Neural crest cell (in vitro differentiated cells): ENCODE results near the gene GATM. TPM values are rescaled to one million over a fixed set of nuclear protein-coding genes. Genes with fewer than 3 reads are reported as not detected.

Experiments
- DNase-seq: peaks from one replicate; pipeline ENCODE4 v3.0.0; 2021; ENCODE audit warnings: low read depth, mixed read lengths, low spot score
- H3K27ac Mint-ChIP-seq: one replicate; pipeline ENCODE4 v1.8.0; 2021; ENCODE audit warnings: mild to moderate bottlenecking, mixed read lengths; ENCODE audit not compliant: unreplicated experiment
- H3K27me3 Mint-ChIP-seq: 2 replicates; pipeline ENCODE4 v1.8.0; 2021; ENCODE audit warnings: low read depth, mild to moderate bottlenecking, mixed read lengths
- H3K36me3 Mint-ChIP-seq: 2 replicates; pipeline ENCODE4 v1.8.0; 2021; ENCODE audit warnings: low read depth, mild to moderate bottlenecking, mixed read lengths
- H3K4me1 Mint-ChIP-seq: 2 replicates; pipeline ENCODE4 v1.8.0; 2021; ENCODE audit warnings: mixed read lengths
- H3K4me3 Mint-ChIP-seq: one replicate; pipeline ENCODE4 v1.8.0; 2021; ENCODE audit warnings: mild to moderate bottlenecking, mixed read lengths
- H3K9me3 Mint-ChIP-seq: 2 replicates; pipeline ENCODE4 v1.8.0; 2021; ENCODE audit warnings: mixed read lengths
- CTCF ChIP-seq: fragments of 200-600 bp; sonication (generic); conservative IDR thresholded peaks from 2 replicates; pipeline ENCODE4 v1.5.0; 2021; ENCODE audit warnings: antibody characterized with exemption, mild to moderate bottlenecking
- total RNA-seq: library from RNA; stranded (reverse); gene quantifications from 2 replicates; pipeline ENCODE4 v1.2.1, GENCODE V29; 2021

The GATM gene
- total RNA-seq, 1 donor from 2014 or later, result 9.7 TPM

- DNase-seq, result no peak
- TF ChIP-seq CTCF, result no peak
- no peak overlapping the region for H3K4me3 Mint-ChIP-seq
- no peaks in the 10 kb centered on the region for H3K27me3 Mint-ChIP-seq
- no peak overlapping the region for H3K27ac Mint-ChIP-seq
- H3K9me3 Mint-ChIP-seq, result peaks cover 2% of the 10 kb centered on the region
- no peaks in the 10 kb centered on the region for H3K36me3 Mint-ChIP-seq
- peaks cover 16% of the 10 kb centered on the region for H3K4me1 Mint-ChIP-seq
Measured at GRCh38 chr15:45331972-45332371, 46.4 kb downstream of the GATM start.

DNA sequence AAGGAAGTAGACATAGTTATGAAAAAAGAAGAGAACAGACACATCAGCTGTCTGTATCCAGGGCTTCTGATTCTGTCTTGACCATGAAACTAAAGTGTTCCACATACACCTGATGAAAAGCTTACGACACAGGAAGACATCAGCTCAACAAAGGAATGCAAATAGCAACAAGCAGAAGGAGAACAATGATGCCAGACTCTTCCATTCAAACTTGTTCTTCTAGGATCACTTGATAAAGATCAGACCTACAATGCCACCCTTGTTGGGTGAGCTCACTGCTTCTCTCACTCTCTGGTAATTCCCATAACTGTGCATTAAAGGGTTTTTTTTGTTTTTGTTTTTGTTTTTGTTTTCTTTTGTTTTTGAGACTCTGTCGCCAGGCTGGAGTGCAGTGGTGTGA lies 49.7 kb downstream of the GATM start:
- Mint-ChIP-seq H3K4me3 (no peak overlapping the region), H3K36me3 (no peaks in the 10 kb centered on the region), H3K27me3 (no peaks in the 10 kb centered on the region), H3K27ac (no peak overlapping the region), H3K4me1 (peaks cover 25% of the 10 kb centered on the region), H3K9me3 (peaks cover 3% of the 10 kb centered on the region)
- no peak for TF ChIP-seq CTCF
- no peak for DNase-seq

DNA sequence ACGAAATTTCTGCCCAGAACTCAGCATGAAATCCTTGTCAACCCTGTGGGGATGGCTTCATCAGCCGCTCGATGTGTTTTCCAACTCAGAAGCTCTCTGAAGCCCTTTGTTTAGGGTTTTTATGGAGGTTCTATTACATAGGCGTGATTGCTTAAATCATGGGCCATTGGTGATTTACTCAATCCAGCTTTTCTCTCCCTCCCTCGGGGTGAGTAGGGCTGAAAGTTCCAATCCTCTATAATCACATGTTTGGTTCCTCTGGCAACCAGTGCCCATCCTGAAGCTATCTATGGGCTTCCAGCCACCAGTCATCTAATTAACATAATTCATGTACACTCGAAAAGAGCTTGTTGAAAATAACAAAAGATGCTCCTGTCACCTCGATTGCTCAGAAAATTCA lies 51.6 kb downstream of the GATM start:
- H3K36me3 Mint-ChIP-seq, result no peaks in the 10 kb centered on the region
- peak overlapping the region; percentile 94 for H3K27ac Mint-ChIP-seq
- peak; percentile 8 for DNase-seq
- H3K9me3 Mint-ChIP-seq, result peaks cover 3% of the 10 kb centered on the region
- H3K4me1 Mint-ChIP-seq, result peaks cover 25% of the 10 kb centered on the region
- H3K27me3 Mint-ChIP-seq, result no peaks in the 10 kb centered on the region
- TF ChIP-seq CTCF, result no peak
- H3K4me3 Mint-ChIP-seq, result peak overlapping the region; percentile 28

DNA sequence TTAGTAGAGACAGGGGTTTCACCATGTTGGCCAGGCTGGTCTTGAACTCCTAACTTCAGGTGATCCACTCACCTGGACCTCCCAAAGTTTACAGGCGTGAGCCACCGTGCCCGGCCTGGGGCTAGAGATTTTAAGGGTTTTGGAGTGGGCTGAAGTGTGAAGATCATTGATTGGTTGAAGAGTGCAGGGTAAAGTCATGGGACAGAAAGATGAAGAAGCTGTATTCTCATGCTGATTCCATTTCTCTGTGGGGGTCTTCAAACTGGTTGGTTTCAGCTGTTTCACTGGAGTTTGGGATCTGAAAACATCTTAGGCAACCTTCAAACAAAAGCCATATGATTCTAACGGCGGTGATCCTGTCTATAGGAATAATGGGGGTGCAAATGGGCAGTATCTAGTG lies 52.1 kb downstream of the GATM start:
- peaks cover under 1% of the 10 kb centered on the region for H3K27me3 Mint-ChIP-seq
- DNase-seq, result no peak
- peaks cover 3% of the 10 kb centered on the region for H3K9me3 Mint-ChIP-seq
- peak overlapping the region; percentile 28 for H3K4me3 Mint-ChIP-seq
- H3K36me3 Mint-ChIP-seq, result no peaks in the 10 kb centered on the region
- H3K4me1 Mint-ChIP-seq, result peaks cover 25% of the 10 kb centered on the region
- peak overlapping the region; percentile 94 for H3K27ac Mint-ChIP-seq
- no peak for TF ChIP-seq CTCF

DNA sequence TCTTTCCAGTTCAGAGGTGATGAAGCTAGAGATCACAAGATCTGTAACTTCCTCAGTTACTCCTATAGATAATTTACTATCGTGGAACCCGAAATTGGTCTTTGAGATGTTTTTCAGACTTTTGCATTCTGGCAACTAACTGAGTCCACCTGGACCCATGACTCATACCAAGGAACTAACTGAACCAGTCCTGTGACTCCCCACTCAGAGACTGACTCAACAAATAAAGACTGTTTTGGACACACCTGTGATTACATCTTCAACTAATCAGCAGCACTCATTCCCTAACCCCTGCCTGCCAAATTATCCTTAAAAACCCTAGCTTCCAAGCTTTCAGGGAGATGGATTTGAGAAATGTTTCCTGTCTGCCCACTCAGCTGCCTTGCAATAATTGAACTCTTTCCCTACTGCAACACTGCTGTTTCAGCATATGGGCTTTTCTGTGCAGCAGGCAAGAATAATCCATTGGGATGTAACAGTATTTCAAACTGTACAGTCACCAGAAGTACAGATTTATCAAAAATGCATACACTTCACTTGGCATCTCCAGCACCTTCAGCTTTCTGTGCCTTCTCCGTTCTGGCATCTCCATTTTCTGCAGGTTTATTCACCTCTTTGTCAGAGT lies 57.7 kb downstream of the GATM start:
- no peak for DNase-seq
- H3K4me1 Mint-ChIP-seq, result no peaks in the 10 kb centered on the region
- H3K36me3 Mint-ChIP-seq, result no peaks in the 10 kb centered on the region
- no peaks in the 10 kb centered on the region for H3K9me3 Mint-ChIP-seq
- H3K27me3 Mint-ChIP-seq, result peaks cover 3% of the 10 kb centered on the region
- no peak overlapping the region for H3K4me3 Mint-ChIP-seq
- no peak overlapping the region for H3K27ac Mint-ChIP-seq
- no peak for TF ChIP-seq CTCF
